ENCODE measurements around the gene LRRC41.

- TF ChIP-seq, protein P1, sequence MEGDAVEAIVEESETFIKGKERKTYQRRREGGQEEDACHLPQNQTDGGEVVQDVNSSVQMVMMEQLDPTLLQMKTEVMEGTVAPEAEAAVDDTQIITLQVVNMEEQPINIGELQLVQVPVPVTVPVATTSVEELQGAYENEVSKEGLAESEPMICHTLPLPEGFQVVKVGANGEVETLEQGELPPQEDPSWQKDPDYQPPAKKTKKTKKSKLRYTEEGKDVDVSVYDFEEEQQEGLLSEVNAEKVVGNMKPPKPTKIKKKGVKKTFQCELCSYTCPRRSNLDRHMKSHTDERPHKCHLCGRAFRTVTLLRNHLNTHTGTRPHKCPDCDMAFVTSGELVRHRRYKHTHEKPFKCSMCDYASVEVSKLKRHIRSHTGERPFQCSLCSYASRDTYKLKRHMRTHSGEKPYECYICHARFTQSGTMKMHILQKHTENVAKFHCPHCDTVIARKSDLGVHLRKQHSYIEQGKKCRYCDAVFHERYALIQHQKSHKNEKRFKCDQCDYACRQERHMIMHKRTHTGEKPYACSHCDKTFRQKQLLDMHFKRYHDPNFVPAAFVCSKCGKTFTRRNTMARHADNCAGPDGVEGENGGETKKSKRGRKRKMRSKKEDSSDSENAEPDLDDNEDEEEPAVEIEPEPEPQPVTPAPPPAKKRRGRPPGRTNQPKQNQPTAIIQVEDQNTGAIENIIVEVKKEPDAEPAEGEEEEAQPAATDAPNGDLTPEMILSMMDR (conservative IDR thresholded peaks at IDR 0.05): peak; percentile 64
- no peak for TF ChIP-seq EZH2 (IDR thresholded peaks at IDR 0.05; ENCODE audit: low read depth)
Measured at GRCh38 chr1:46248122-46248920, 55.1 kb downstream of the LRRC41 start.
